CD4-positive, alpha-beta memory T cell (primary cell): Measurements from ENCODE around the gene CIAPIN1. TPM values are rescaled to one million over a fixed set of nuclear protein-coding genes. Genes with fewer than 3 reads are reported as not detected.

Experiments used
- CTCF ChIA-PET: fragments of 350-600 bp; sonication (Branson Sonifier 250); formaldehyde crosslinking; loops from one replicate; lab custom pipeline; 2021; ENCODE audit warnings: inconsistent platforms; ENCODE audit not compliant: partially characterized antibody; lab: Charles Lee
- POLR2A ChIA-PET: fragments of 350-600 bp; sonication (Branson Sonifier 250); formaldehyde crosslinking; loops from one replicate; lab custom pipeline; 2021; ENCODE audit not compliant: partially characterized antibody; lab: Charles Lee
- DNase-seq, 5 donors: peaks; one replicate each; pipeline versions ENCODE4 v3.0.0 to v3.0.0-alpha.2; 2020 to 2022; ENCODE audit warnings: mixed read lengths in 1 of 5
- H3K27ac ChIP-seq: one replicate; pipeline ENCODE4 v1.7.0; 2013; ENCODE audit warnings: low read depth, low read length
- H3K27me3 ChIP-seq: 2 replicates; pipeline ENCODE4 v1.7.0; 2013; ENCODE audit warnings: mild to moderate bottlenecking, low read length, moderate library complexity; ENCODE audit not compliant: insufficient read depth
- H3K36me3 ChIP-seq: 2 replicates; pipeline ENCODE4 v1.7.0; 2013; ENCODE audit warnings: mild to moderate bottlenecking, low read length, moderate library complexity; ENCODE audit not compliant: insufficient read depth
- H3K4me1 ChIP-seq: 2 replicates; pipeline ENCODE4 v1.7.0; 2013; ENCODE audit warnings: mild to moderate bottlenecking, low read length, moderate library complexity; ENCODE audit not compliant: insufficient read depth
- H3K4me3 ChIP-seq, 2 donors: one replicate each; pipeline ENCODE4 v1.7.0; 2013; ENCODE audit warnings: low read length in 2 of 2, mild to moderate bottlenecking in 1 of 2
- H3K9me3 ChIP-seq, 2 donors: one replicate each; pipeline ENCODE4 v1.7.0; 2013; ENCODE audit warnings: low read length in 2 of 2, control low read depth in 1 of 2; ENCODE audit not compliant: control insufficient read depth in 1 of 2
- H3K27ac Mint-ChIP-seq, 7 donors: one replicate each; pipeline ENCODE4 v1.8.0; 2020 to 2021; ENCODE audit warnings: mixed read lengths in 7 of 7, mild to moderate bottlenecking in 6 of 7, inconsistent platforms in 3 of 7, moderate library complexity in 3 of 7
- H3K27me3 Mint-ChIP-seq, 2 donors: one replicate each; pipeline ENCODE4 v1.8.0; 2020 to 2021; ENCODE audit warnings: mixed read lengths in 2 of 2
- H3K36me3 Mint-ChIP-seq, 2 donors: one replicate each; pipeline ENCODE4 v1.8.0; 2020 to 2021; ENCODE audit warnings: mixed read lengths in 2 of 2, inconsistent platforms in 1 of 2, mild to moderate bottlenecking in 1 of 2
- H3K4me1 Mint-ChIP-seq, 4 donors: one replicate each; pipeline ENCODE4 v1.8.0; 2020 to 2021; ENCODE audit warnings: mixed read lengths in 4 of 4, mild to moderate bottlenecking in 1 of 4
- H3K4me3 Mint-ChIP-seq, 8 donors: one replicate each; pipeline ENCODE4 v1.8.0; 2020 to 2021; ENCODE audit warnings: mixed read lengths in 8 of 8, mild to moderate bottlenecking in 7 of 8, moderate library complexity in 6 of 8, inconsistent platforms in 3 of 8
- H3K9me3 Mint-ChIP-seq, 8 donors: one replicate each; pipeline ENCODE4 v1.8.0; 2020 to 2021; ENCODE audit warnings: mixed read lengths in 8 of 8, mild to moderate bottlenecking in 5 of 8, inconsistent platforms in 3 of 8, moderate library complexity in 1 of 8
- intact Hi-C: fragments of 100-400 bp; cut with micrococcal nuclease; formaldehyde crosslinking; loops from one replicate; pipeline ENCODE4 v1.15.1; 2023
- polyA plus RNA-seq, 2 donors: library from polyadenylated mRNA; unstranded; fragments of 300-500 nt; fragmentation: Illumina TruSeq; gene quantifications; one replicate each; pipeline ENCODE4 v1.2.3, GENCODE V29; 2021
- total RNA-seq, 2 experiments: library from RNA; stranded (reverse); gene quantifications; one replicate each; pipeline ENCODE4 v1.2.3, GENCODE V29; 2021

The CIAPIN1 gene
- total and polyA plus RNA-seq, 4 experiments from 2014 or later: 28.1 to 65.3 (median 37.0) TPM

GRCh38 chr16:57384248-57385070 lies 62.7 kb downstream of the CIAPIN1 start:
- H3K27me3 Mint-ChIP-seq: peaks cover 0 to 2% of the 10 kb centered on the region in 2 donors
- H3K36me3 ChIP-seq: no peaks in the 10 kb centered on the region
- H3K9me3 Mint-ChIP-seq: no peaks in the 10 kb centered on the region
- no peaks in the 10 kb centered on the region for H3K9me3 ChIP-seq
- intact Hi-C loops: no loop called here
- no peaks in the 10 kb centered on the region for H3K36me3 Mint-ChIP-seq
- H3K4me1 ChIP-seq: no peaks in the 10 kb centered on the region
- DNase-seq: no peak
- POLR2A ChIA-PET: no interaction called here
- H3K27ac Mint-ChIP-seq: no peak overlapping the region
- H3K27ac ChIP-seq: no peak overlapping the region
- H3K4me3 Mint-ChIP-seq: no peak overlapping the region
- CTCF ChIA-PET: no interaction called here
- peaks cover 0 to 6% (median 0%) of the 10 kb centered on the region in 4 donors for H3K4me1 Mint-ChIP-seq
- H3K4me3 ChIP-seq: no peak overlapping the region
- no peaks in the 10 kb centered on the region for H3K27me3 ChIP-seq

- Mint-ChIP-seq H3K27me3 (no peaks in the 10 kb centered on the region), H3K9me3 (no peaks in the 10 kb centered on the region), H3K4me1 (peaks cover 0 to 6% (median 0%) of the 10 kb centered on the region in 4 donors), H3K4me3 (no peak overlapping the region), H3K27ac (no peak overlapping the region), H3K36me3 (no peaks in the 10 kb centered on the region)
- Histone ChIP-seq H3K36me3 (no peaks in the 10 kb centered on the region), H3K27me3 (no peaks in the 10 kb centered on the region), H3K27ac (no peak overlapping the region), H3K4me3 (no peak overlapping the region), H3K9me3 (no peaks in the 10 kb centered on the region), H3K4me1 (no peaks in the 10 kb centered on the region)
- POLR2A ChIA-PET: no interaction called here
- DNase-seq: no peak
- CTCF ChIA-PET: interaction anchor here (0.6 kb wide), 1 partner anchor 8 kb away, joined by 3 read pairs; no protein-coding TSS in a partner anchor
- intact Hi-C loops: no loop called here
These were observed 63.6 kb downstream of the CIAPIN1 start for GRCh38 chr16:57383276-57384247.

- Mint-ChIP-seq H3K4me1 (peaks cover 0 to 6% (median 0%) of the 10 kb centered on the region in 4 donors), H3K36me3 (no peaks in the 10 kb centered on the region), H3K4me3 (no peak overlapping the region), H3K27me3 (no peaks in the 10 kb centered on the region), H3K9me3 (peaks cover 0 to 2% (median 0%) of the 10 kb centered on the region in 8 donors), H3K27ac (no peak overlapping the region)
- H3K4me3 ChIP-seq: no peak overlapping the region
- H3K9me3 ChIP-seq: no peaks in the 10 kb centered on the region
- no peak overlapping the region for H3K27ac ChIP-seq
- no peaks in the 10 kb centered on the region for H3K4me1 ChIP-seq
- CTCF ChIA-PET: interaction anchor here (0.6 kb wide), 1 partner anchor 9 kb away, joined by 3 read pairs; no protein-coding TSS in a partner anchor
- no peaks in the 10 kb centered on the region for H3K36me3 ChIP-seq
- intact Hi-C loops: no loop called here
- H3K27me3 ChIP-seq: no peaks in the 10 kb centered on the region
- POLR2A ChIA-PET: no interaction called here
- DNase-seq: no peak
These were observed 64.5 kb downstream of the CIAPIN1 start for GRCh38 chr16:57382535-57383275.

GRCh38 chr16:57381791-57382534 lies 65.2 kb downstream of the CIAPIN1 start:
- no peak overlapping the region for H3K4me3 ChIP-seq
- H3K36me3 ChIP-seq: no peaks in the 10 kb centered on the region
- ChIA-PET POLR2A (no interaction called here), CTCF (no interaction called here)
- no peak for DNase-seq
- no peak overlapping the region for H3K27ac ChIP-seq
- Mint-ChIP-seq H3K36me3 (no peaks in the 10 kb centered on the region), H3K27me3 (no peaks in the 10 kb centered on the region), H3K27ac (no peak overlapping the region), H3K9me3 (peaks cover 0 to 2% (median 0%) of the 10 kb centered on the region in 8 donors), H3K4me1 (peaks cover 0 to 6% (median 2%) of the 10 kb centered on the region in 4 donors), H3K4me3 (no peak overlapping the region)
- no peaks in the 10 kb centered on the region for H3K27me3 ChIP-seq
- intact Hi-C loops: no loop called here
- no peaks in the 10 kb centered on the region for H3K4me1 ChIP-seq
- H3K9me3 ChIP-seq: no peaks in the 10 kb centered on the region

GRCh38 chr16:57380671-57381462 lies 66.3 kb downstream of the CIAPIN1 start:
- Histone ChIP-seq H3K27ac (no peak overlapping the region), H3K4me1 (no peaks in the 10 kb centered on the region), H3K9me3 (no peaks in the 10 kb centered on the region), H3K36me3 (no peaks in the 10 kb centered on the region), H3K27me3 (no peaks in the 10 kb centered on the region), H3K4me3 (no peak overlapping the region)
- intact Hi-C loops: no loop called here
- DNase-seq: peak in 3 of 5 donors; percentile 3 to 6 (median 6)
- CTCF ChIA-PET: no interaction called here
- Mint-ChIP-seq H3K27ac (peak overlapping the region in 1 of 7 donors; percentile 19), H3K4me3 (no peak overlapping the region), H3K4me1 (peaks cover 0 to 6% (median 2%) of the 10 kb centered on the region in 4 donors), H3K27me3 (no peaks in the 10 kb centered on the region), H3K36me3 (no peaks in the 10 kb centered on the region), H3K9me3 (peaks cover 0 to 2% (median 0%) of the 10 kb centered on the region in 8 donors)
- POLR2A ChIA-PET: no interaction called here

- no peak overlapping the region for H3K4me3 ChIP-seq
- H3K27ac ChIP-seq: no peak overlapping the region
- Mint-ChIP-seq H3K36me3 (no peaks in the 10 kb centered on the region), H3K4me1 (peaks cover 0 to 6% (median 2%) of the 10 kb centered on the region in 4 donors), H3K4me3 (no peak overlapping the region), H3K9me3 (peaks cover 0 to 2% (median 0%) of the 10 kb centered on the region in 8 donors), H3K27ac (peak overlapping the region in 1 of 7 donors; percentile 7), H3K27me3 (no peaks in the 10 kb centered on the region)
- no peak for DNase-seq
- H3K9me3 ChIP-seq: no peaks in the 10 kb centered on the region
- POLR2A ChIA-PET: no interaction called here
- intact Hi-C loops: no loop called here
- no peaks in the 10 kb centered on the region for H3K27me3 ChIP-seq
- CTCF ChIA-PET: no interaction called here
- H3K36me3 ChIP-seq: no peaks in the 10 kb centered on the region
- H3K4me1 ChIP-seq: no peaks in the 10 kb centered on the region
These were observed 67.6 kb downstream of the CIAPIN1 start for GRCh38 chr16:57379579-57379978.
